Panc1 (cell line): Measurements from ENCODE around the gene LRRC61. TPM values are rescaled to one million over a fixed set of nuclear protein-coding genes. Genes with fewer than 3 reads are reported as not detected.

Experiments used
- ATAC-seq: fragments of 200-7000 bp; cut with Tn5 transposase; 2 replicates; pipeline ENCODE4 v1.9.1; 2020; ENCODE audit warnings: mild to moderate bottlenecking, moderate library complexity
- BruUV-seq: library from RNA; stranded (reverse); fragments of 400-500 nt; replicated peaks from 2 replicates; lab custom pipeline; 2021; lab: Mats Ljungman, UMichigan
- CTCF ChIA-PET: fragments of 300-600 bp; sonication (Branson Sonifier 250); formaldehyde crosslinking; loops from one replicate; lab custom pipeline; 2022; ENCODE audit warnings: antibody characterized with exemption; lab: Charles Lee
- POLR2A ChIA-PET: fragments of 300-600 bp; sonication (Branson Sonifier 250); formaldehyde crosslinking; loops from one replicate; lab custom pipeline; 2022; ENCODE audit warnings: antibody characterized with exemption; lab: Charles Lee
- DNase-seq: peaks from one replicate; pipeline ENCODE4 v3.0.0-alpha.2; 2010; ENCODE audit warnings: low read depth, low spot score
- H3K27ac ChIP-seq: 2 replicates; pipeline ENCODE4 v1.5.1; 2011; ENCODE audit warnings: mild to moderate bottlenecking, low read length, inconsistent platforms
- H3K27me3 ChIP-seq: fragments of 200-500 bp; sonication (Bioruptor generic); 2 replicates; pipeline ENCODE4 v1.6.0; 2014; ENCODE audit warnings: low read length, inconsistent platforms; ENCODE audit not compliant: control insufficient read depth, insufficient read depth
- H3K36me3 ChIP-seq: fragments of 200-500 bp; sonication (Bioruptor generic); 2 replicates; pipeline ENCODE4 v1.5.1; 2014; ENCODE audit warnings: inconsistent platforms, mild to moderate bottlenecking, low read length, moderate library complexity; ENCODE audit not compliant: control insufficient read depth, insufficient read depth
- H3K4me1 ChIP-seq: 2 replicates; pipeline ENCODE4 v1.5.1; 2011; ENCODE audit warnings: inconsistent platforms, mild to moderate bottlenecking, low read length, moderate library complexity; ENCODE audit not compliant: control insufficient read depth, insufficient read depth
- H3K4me3 ChIP-seq, 2 experiments: 2 replicates each; pipeline ENCODE4 v1.5.1; 2011 to 2012; ENCODE audit warnings: low read depth in 2 of 2, low read length in 2 of 2, mild to moderate bottlenecking in 2 of 2, inconsistent platforms in 1 of 2, moderate library complexity in 1 of 2
- H3K9me3 ChIP-seq: fragments of 200-500 bp; sonication (Bioruptor generic); 2 replicates; pipeline ENCODE4 v1.5.1; 2014; ENCODE audit warnings: low read depth, mild to moderate bottlenecking, inconsistent platforms, low read length, moderate library complexity; ENCODE audit not compliant: control insufficient read depth, insufficient read depth
- CTCF ChIP-seq: fragments of 450-650 bp; IDR thresholded peaks from 2 replicates; pipeline ENCODE4 v1.5.1; 2017; ENCODE audit warnings: mild to moderate bottlenecking
- POLR2AphosphoS5 ChIP-seq: IDR thresholded peaks from 2 replicates; pipeline ENCODE4 v1.6.1; 2012; ENCODE audit warnings: mild to moderate bottlenecking, low read depth, low read length, moderate library complexity
- REST ChIP-seq, 2 experiments: IDR thresholded peaks; 2 replicates each; pipeline ENCODE4 v1.6.1; 2011 to 2012; ENCODE audit warnings: low read depth in 2 of 2, control low read depth in 1 of 2, low read length in 1 of 2, mild to moderate bottlenecking in 1 of 2, moderate library complexity in 1 of 2; ENCODE audit not compliant: insufficient read depth in 1 of 2
- SIN3A ChIP-seq: IDR thresholded peaks from 2 replicates; pipeline ENCODE4 v1.6.1; 2012; ENCODE audit warnings: low read depth, mild to moderate bottlenecking, low read length, moderate library complexity, borderline replicate concordance; ENCODE audit not compliant: insufficient read depth
- TCF7L2 ChIP-seq: IDR thresholded peaks from 2 replicates; pipeline ENCODE4 v1.6.1; 2011; ENCODE audit warnings: mild to moderate bottlenecking, low read depth, low read length, inconsistent platforms
- in situ Hi-C: cut with HindIII; loops from 2 replicates; pipeline ENCODE4 v1.10.0; 2016; ENCODE audit warnings: low sequenced_read_pairs, low pct_unique_long_range_greater_than_20kb
- intact Hi-C: fragments of 100-400 bp; cut with micrococcal nuclease; formaldehyde crosslinking; loops from one replicate; pipeline ENCODE4 v1.10.0; 2022; ENCODE audit not compliant: unreplicated experiment
- total RNA-seq: library from RNA; stranded (reverse); gene quantifications from one replicate; pipeline ENCODE4 v1.2.1, GENCODE V29; 2021; ENCODE audit not compliant: unreplicated experiment

Gene LRRC61
- total RNA-seq, 1 experiment from 2014 or later: 13.8 TPM

- Histone ChIP-seq H3K4me1 (peaks cover 3% of the 10 kb centered on the region; the same call in 1 of the 2 replicates), H3K27me3 (no peaks in the 10 kb centered on the region), H3K9me3 (peaks cover 11% of the 10 kb centered on the region; the same call in 1 of the 2 replicates), H3K27ac (no peak overlapping the region), H3K36me3 (no peaks in the 10 kb centered on the region), H3K4me3 (no peak overlapping the region)
- DNase-seq: no peak
- intact Hi-C loops (no loop called here), in situ Hi-C loops (no loop called here)
- ChIA-PET POLR2A (no interaction called here), CTCF (no interaction called here)
- no peak for ATAC-seq
- no TSS peak for BruUV-seq
- TF ChIP-seq REST (IDR thresholded peaks at IDR 0.05; ENCODE audit: insufficient read depth in 1 of 2, low read depth in 2 of 2, low read length in 1 of 2) (no peak), SIN3A (no peak), POLR2AphosphoS5 (no peak), CTCF (no peak), TCF7L2 (no peak)
These were observed 21.1 kb downstream of the LRRC61 start for GRCh38 chr7:150344299-150344698.

GRCh38 chr7:150345012-150345411 lies 21.9 kb downstream of the LRRC61 start:
- CTCF ChIA-PET: no interaction called here
- intact Hi-C loops: no loop called here
- TF ChIP-seq TCF7L2: no peak
- no peak for TF ChIP-seq POLR2AphosphoS5
- TF ChIP-seq SIN3A: no peak
- TF ChIP-seq REST (IDR thresholded peaks at IDR 0.05; ENCODE audit: insufficient read depth in 1 of 2, low read depth in 2 of 2, low read length in 1 of 2): no peak
- TF ChIP-seq CTCF: no peak
- no peak overlapping the region for H3K4me3 ChIP-seq
- H3K9me3 ChIP-seq: peaks cover 11% of the 10 kb centered on the region; the same call in 1 of the 2 replicates
- H3K27ac ChIP-seq: no peak overlapping the region
- ATAC-seq: no peak
- BruUV-seq: no TSS peak
- no peaks in the 10 kb centered on the region for H3K36me3 ChIP-seq
- in situ Hi-C loops: no loop called here
- H3K4me1 ChIP-seq: no peaks in the 10 kb centered on the region
- no peak for DNase-seq
- no peaks in the 10 kb centered on the region for H3K27me3 ChIP-seq
- POLR2A ChIA-PET: no interaction called here
